HG03469 (cell line): ENCODE results near the gene CTDNEP1.

Experiments used
- ATAC-seq: cut with Tn5 transposase; IDR thresholded peaks from one replicate; pipeline ENCODE4 v1.9.1; 2021; ENCODE audit warnings: mild to moderate bottlenecking, moderate library complexity, moderate number of reproducible peaks; ENCODE audit not compliant: unreplicated experiment

Gene CTDNEP1

GRCh38 chr17:7216242-7217112 lies 35.1 kb downstream of the CTDNEP1 start:
- no peak for ATAC-seq

- no peak for ATAC-seq
Observed at GRCh38 chr17:7215652-7216180, 35.8 kb downstream of the CTDNEP1 start.

GRCh38 chr17:7215136-7215638 lies 36.3 kb downstream of the CTDNEP1 start:
- no peak for ATAC-seq

DNA sequence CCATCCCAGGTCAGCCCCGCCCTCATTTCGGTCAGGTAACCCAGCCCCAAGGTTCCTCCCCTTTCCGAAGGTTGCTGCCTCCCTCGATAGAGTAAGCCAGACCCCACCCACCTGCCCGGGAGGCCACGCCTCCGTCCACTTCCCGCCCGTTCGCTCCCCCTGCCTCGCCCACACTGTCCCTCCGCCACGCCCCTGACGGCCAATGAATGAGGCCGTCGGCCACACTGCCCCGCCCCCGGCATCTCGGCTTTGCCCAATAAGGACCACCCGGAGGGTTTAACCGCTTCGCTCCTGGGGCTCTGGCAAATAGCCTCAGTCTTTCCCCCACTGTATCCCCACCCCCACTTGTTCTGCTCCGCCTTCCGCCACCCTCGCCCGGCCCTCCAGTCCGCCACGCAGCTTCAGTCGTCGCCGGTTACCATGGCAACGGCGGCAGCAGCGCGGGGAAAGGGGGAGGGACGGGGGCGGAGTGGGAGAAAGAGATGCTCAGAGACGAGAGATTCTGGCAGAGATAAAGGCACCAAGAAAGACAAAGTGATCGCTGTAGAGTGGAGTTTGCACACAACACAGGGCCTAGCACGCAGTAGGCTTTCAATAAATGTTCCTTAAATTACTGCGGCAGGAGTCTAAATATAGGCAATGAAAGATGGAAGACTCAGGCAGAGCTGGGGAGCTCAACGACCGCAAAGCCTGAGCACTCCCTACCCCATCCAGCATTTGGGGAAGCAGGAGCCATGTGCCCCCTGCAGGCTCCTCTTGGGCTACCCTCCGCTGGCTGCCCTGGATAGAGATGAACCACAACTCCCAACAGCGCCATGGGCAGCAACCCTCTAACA lies 37.0 kb downstream of the CTDNEP1 start:
- peak; percentile 44 for ATAC-seq

- no peak for ATAC-seq
Observed at GRCh38 chr17:7213895-7214299, 37.6 kb downstream of the CTDNEP1 start.

DNA sequence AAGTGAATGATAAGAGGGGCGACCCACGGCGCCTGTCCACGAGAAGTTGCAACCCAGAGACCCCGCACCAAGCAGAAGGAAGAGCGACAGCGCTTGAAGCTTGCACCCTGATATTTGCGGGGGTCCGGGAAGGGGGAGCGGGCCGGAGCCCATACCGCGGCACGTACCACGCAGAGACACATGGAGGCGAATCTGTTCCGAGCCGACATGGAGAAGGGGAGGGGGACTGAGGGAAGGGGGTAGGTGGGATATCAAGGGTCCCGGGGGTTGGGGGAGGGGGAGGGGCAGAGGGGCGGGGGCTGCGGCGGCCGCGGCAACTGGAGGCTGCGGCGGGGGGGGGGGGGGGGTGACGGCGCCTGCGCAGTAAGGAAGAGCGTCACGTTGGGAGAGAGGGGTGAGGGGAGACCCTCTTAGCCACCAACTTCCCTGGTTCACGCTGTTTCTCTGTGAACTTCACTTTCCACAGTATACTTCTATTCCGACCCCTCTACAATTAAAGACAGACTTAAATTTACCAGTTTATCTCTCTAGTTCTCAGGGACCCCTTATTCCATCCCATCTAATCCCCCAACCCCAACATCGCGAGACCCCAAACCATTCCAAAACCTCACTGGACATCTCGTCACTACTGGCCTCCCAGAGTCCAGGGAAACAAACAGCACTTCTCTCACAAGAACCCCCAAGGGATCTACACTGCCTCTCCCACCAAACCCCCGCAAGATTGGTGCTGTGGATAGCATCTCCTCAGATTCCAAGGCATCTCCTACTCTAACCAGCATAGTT lies 39.9 kb downstream of the CTDNEP1 start:
- ATAC-seq = no peak

DNA sequence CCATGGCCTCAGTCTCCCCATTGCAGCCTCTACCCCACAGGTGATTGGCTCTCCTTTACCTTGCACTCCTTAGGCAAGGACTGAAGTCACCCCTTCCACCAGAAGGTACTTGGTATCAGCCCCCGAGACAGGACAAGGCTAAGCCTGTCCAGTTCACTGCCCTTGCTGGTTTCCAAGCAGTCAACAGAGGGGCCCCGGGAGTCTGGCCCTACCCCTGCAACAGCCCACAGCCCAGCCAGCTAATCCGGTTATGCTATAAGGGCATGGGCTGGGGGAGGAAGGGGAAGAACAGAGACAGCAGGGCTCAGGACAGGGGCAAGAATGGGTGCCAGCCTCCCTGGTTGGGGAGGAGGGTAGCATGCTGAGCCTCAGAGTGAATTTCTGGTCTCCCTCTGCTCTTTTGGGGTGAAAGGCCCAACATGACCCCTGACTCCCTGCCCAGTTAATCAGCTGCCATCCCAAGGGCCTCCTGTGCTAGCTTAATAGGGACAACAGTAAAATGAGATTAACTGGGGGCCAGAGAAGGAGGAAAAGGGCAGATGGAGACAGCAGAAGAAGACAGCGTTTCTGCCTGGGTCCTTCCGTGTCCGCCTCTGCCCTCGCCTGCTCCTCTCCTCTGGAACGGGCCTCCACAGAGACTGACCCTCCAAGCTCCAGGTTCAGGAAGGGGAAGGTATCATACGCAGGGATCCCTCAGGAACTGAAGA lies 42.6 kb downstream of the CTDNEP1 start:
- no peak for ATAC-seq

DNA sequence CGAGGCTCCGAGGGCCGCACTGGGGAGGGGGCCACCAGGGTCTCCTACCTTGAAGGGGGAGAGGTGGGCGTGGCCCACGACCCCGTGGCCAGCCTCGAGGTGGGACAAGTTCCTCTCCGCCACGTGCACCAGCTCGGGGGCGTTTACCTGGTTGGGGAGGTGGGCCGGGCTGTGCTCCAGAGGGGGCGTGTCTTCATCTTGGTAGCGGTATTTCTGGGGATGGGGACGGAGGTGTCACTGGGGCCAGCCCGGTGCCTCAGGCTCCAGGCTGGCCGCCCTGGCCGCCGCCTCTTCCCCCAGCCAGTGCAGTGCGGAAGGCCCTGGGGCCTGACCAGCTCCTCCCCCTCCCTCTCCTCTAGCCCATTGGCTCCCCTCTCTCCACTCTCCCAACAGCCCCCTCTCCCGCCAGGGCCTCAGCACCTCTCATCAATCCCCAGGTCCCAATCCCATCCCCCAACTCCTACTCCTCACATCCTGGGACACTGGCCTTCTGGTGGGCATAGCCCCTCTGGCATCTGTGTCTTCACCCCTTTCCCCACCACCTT lies 43.4 kb downstream of the CTDNEP1 start:
- ATAC-seq = no peak

GRCh38 chr17:7207120-7208001 lies 44.2 kb downstream of the CTDNEP1 start:
- ATAC-seq = no peak

DNA sequence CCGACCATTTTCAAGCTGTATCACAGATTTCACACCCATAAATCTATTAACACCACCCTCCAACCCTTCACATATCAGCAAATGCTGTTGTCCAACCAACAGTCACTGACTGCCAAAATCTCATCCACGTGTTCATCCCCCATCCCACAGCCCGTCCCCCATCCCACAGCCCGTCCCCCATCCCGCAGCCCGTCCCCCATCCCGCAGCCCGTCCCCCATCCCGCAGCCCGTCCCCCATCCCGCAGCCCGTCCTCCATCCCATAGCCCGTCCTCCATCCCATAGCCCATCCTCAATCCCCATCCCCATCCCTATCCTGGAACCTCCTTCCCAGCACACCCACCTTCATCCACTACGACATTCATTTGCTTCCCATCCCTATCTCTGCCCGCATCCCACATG lies 46.0 kb downstream of the CTDNEP1 start:
- ATAC-seq = no peak

GRCh38 chr17:7204828-7205461 lies 46.6 kb downstream of the CTDNEP1 start:
- ATAC-seq = peak; percentile 64

- ATAC-seq = no peak
Observed at GRCh38 chr17:7204336-7204735, 47.2 kb downstream of the CTDNEP1 start.

DNA sequence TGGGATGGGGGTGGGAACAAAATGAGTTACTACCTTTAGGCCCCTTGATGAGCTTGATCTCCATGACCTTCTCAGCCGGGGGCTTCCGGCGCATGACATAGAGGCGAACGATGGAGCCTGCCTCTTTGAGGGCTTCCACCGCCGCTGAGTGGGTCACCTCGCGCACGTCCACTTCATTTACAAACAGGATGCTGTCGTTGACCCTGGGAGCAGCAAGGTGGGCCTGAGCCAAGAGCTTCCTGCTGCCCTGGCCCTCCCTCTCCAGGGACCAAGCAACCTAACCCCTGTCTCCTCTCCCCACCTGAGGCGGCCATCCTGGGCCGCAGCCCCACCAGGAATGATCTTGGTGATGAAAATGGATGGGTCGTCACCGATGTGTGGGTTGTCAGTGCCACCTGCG lies 48.1 kb downstream of the CTDNEP1 start:
- ATAC-seq = no peak

GRCh38 chr17:7196651-7197401 lies 54.7 kb downstream of the CTDNEP1 start:
- no peak for ATAC-seq

DNA sequence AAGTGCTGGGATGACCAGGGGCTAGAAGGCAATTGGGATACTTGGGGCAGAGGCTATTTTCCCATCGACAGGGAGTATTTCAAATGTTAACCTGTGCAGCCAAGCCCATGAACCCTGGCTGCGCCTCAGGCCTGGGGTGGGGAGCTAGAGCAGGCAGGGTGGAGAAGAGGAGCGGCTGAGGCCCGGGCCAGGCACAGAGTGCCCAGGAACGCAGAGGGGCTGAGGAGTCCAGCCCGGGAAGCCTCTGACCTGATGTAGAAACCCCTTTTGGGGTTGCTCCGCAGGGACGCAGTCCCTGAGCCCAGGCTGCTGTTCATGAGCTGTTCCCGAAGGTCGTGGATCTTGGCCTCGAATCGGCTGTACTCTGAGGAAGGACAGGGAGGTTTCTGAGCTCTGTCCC lies 55.6 kb downstream of the CTDNEP1 start:
- ATAC-seq = no peak
